ENCODE data around the gene DTD1. TPM values are rescaled to one million over a fixed set of nuclear protein-coding genes. Genes with fewer than 3 reads are reported as not detected.

The DTD1 gene
- total RNA-seq, 1 donor, result 52.1 TPM

DNA sequence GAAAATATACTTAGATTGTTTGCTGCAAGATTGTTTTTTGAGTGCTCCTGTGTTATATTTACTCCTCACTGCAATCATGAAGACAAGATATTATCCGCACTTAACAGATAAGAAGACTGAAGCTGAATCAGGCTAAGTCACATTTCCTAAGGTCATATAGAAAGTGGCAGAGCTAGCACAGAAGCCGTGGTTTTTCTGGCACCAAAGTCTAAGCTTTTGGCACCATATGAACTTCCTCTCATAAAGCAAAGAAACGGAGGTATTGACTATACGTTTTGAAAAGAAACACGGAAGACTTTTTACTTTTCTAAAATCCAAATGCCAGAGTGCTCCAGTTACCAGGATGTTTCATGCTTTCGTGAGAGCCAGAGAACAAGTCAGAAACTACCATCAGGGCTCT lies 9.3 kb upstream of the DTD1 start:
- H3K9me3 ChIP-seq (ENCODE audit: low read depth, low read length), result no peaks in the 10 kb centered on the region
- no peaks in the 10 kb centered on the region for H4K20me1 ChIP-seq (ENCODE audit: insufficient read depth, low read length)
- TF ChIP-seq, protein P1, sequence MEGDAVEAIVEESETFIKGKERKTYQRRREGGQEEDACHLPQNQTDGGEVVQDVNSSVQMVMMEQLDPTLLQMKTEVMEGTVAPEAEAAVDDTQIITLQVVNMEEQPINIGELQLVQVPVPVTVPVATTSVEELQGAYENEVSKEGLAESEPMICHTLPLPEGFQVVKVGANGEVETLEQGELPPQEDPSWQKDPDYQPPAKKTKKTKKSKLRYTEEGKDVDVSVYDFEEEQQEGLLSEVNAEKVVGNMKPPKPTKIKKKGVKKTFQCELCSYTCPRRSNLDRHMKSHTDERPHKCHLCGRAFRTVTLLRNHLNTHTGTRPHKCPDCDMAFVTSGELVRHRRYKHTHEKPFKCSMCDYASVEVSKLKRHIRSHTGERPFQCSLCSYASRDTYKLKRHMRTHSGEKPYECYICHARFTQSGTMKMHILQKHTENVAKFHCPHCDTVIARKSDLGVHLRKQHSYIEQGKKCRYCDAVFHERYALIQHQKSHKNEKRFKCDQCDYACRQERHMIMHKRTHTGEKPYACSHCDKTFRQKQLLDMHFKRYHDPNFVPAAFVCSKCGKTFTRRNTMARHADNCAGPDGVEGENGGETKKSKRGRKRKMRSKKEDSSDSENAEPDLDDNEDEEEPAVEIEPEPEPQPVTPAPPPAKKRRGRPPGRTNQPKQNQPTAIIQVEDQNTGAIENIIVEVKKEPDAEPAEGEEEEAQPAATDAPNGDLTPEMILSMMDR (IDR thresholded peaks at IDR 0.05; ENCODE audit: extremely low read depth, low read depth, low read length), result no peak
- no peaks in the 10 kb centered on the region for H3K36me3 ChIP-seq (ENCODE audit: insufficient read depth, low read length)
- no peaks in the 10 kb centered on the region for H3K4me1 ChIP-seq (ENCODE audit: insufficient read depth, low read length)
- H3K4me2 ChIP-seq (ENCODE audit: insufficient read depth, low read length), result no peak overlapping the region
- DNase-seq (ENCODE audit: insufficient read length, low spot score, missing footprints), result no peak
- H3K27ac ChIP-seq (ENCODE audit: low read depth, low read length), result no peak overlapping the region
- no peak overlapping the region for H3K4me3 ChIP-seq (ENCODE audit: insufficient read depth, low read length)
- H3K27me3 ChIP-seq (ENCODE audit: insufficient read depth, low read length), result no peaks in the 10 kb centered on the region
- peak overlapping the region; percentile 68 for H2AFZ ChIP-seq (ENCODE audit: low read length)
- H3K79me2 ChIP-seq (ENCODE audit: insufficient read depth, low read length), result no peaks in the 10 kb centered on the region

DNA sequence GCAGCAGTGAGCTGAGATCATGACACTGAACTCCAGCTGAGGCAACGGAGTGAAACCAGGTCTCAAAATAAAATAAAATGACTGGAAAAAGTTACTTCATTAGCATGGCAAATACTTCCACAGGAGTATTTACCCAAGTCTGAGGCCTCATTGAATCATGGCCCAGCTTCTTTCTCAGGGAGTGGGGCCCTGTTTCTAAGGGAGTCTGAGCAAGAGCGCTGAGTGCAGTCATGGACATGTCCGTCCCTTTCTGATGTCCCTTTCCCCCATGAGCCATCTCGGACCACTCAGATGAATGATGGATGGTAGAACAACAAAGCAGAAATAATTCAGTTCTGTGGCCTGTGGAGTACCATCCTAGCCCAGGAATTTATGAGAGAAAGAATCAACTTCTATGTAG lies 7.8 kb upstream of the DTD1 start:
- H4K20me1 ChIP-seq (ENCODE audit: insufficient read depth, low read length), result no peaks in the 10 kb centered on the region
- no peaks in the 10 kb centered on the region for H3K4me1 ChIP-seq (ENCODE audit: insufficient read depth, low read length)
- no peak overlapping the region for H2AFZ ChIP-seq (ENCODE audit: low read length)
- H3K4me2 ChIP-seq (ENCODE audit: insufficient read depth, low read length), result no peak overlapping the region
- no peak for DNase-seq (ENCODE audit: insufficient read length, low spot score, missing footprints)
- no peak overlapping the region for H3K4me3 ChIP-seq (ENCODE audit: insufficient read depth, low read length)
- H3K27ac ChIP-seq (ENCODE audit: low read depth, low read length), result no peak overlapping the region
- no peaks in the 10 kb centered on the region for H3K36me3 ChIP-seq (ENCODE audit: insufficient read depth, low read length)
- H3K9me3 ChIP-seq (ENCODE audit: low read depth, low read length), result no peaks in the 10 kb centered on the region
- TF ChIP-seq, protein P1 (IDR thresholded peaks at IDR 0.05; ENCODE audit: extremely low read depth, low read depth, low read length), result no peak
- no peaks in the 10 kb centered on the region for H3K79me2 ChIP-seq (ENCODE audit: insufficient read depth, low read length)
- H3K27me3 ChIP-seq (ENCODE audit: insufficient read depth, low read length), result no peaks in the 10 kb centered on the region

DNA sequence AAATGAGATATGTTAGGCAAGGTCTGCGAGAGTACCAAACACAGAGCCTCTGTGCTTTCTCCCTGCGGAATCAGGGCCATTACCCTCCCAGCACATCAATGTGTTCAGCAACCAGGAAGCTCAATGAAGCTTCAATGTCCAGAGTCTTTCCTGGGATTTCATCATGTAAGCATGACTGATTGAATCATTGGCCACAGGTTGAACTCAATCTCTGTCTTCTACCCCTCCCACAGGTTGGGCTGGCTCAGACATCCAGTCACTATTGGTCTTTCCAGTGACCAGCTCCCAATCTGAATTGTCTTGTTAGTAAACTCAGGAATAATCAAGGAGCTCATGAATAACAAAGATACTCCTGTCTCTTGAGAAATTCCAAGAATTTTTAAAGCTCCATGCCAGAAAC lies 2.7 kb upstream of the DTD1 start:
- TF ChIP-seq, protein P1 (IDR thresholded peaks at IDR 0.05; ENCODE audit: extremely low read depth, low read depth, low read length), result no peak
- no peak overlapping the region for H3K27ac ChIP-seq (ENCODE audit: low read depth, low read length)

DNA sequence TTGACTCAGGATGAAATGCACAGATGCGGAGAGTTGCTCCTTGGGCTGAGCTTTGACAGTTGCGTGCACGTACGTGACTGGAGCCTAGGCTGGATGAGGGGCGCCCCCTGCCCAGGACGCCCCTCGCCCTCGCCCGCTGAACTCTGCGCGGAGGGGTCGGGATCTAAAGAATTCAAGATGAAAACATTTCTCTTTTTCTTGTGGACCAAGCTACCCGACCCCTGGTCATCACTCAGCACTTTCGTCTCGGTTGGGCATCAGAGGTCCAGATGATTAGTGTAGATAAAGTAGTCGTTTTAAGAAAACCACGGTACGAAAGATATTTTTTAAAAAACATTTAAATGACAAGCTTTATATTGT lies 700 bp downstream of the DTD1 start:
- H4K20me1 ChIP-seq (ENCODE audit: insufficient read depth, low read length), result no peaks in the 10 kb centered on the region
- no peaks in the 10 kb centered on the region for H3K36me3 ChIP-seq (ENCODE audit: insufficient read depth, low read length)
- DNase-seq (ENCODE audit: insufficient read length, low spot score, missing footprints), result no peak
- peaks cover 8% of the 10 kb centered on the region for H3K4me1 ChIP-seq (ENCODE audit: insufficient read depth, low read length)
- no peaks in the 10 kb centered on the region for H3K27me3 ChIP-seq (ENCODE audit: insufficient read depth, low read length)
- H2AFZ ChIP-seq (ENCODE audit: low read length), result peak overlapping the region; percentile 87
- H3K9me3 ChIP-seq (ENCODE audit: low read depth, low read length), result no peaks in the 10 kb centered on the region
- peak overlapping the region; percentile 95 for H3K4me2 ChIP-seq (ENCODE audit: insufficient read depth, low read length)
- TF ChIP-seq, protein P1 (IDR thresholded peaks at IDR 0.05; ENCODE audit: extremely low read depth, low read depth, low read length), result no peak
- peak overlapping the region; percentile 73 for H3K27ac ChIP-seq (ENCODE audit: low read depth, low read length)
- H3K79me2 ChIP-seq (ENCODE audit: insufficient read depth, low read length), result peaks cover 36% of the 10 kb centered on the region
- peak overlapping the region; percentile 90 for H3K4me3 ChIP-seq (ENCODE audit: insufficient read depth, low read length)

More for the DNA sequence above, 2.7 kb upstream of the DTD1 start:
- H3K4me3 ChIP-seq (ENCODE audit: insufficient read depth, low read length), result no peak overlapping the region
- H3K36me3 ChIP-seq (ENCODE audit: insufficient read depth, low read length), result no peaks in the 10 kb centered on the region
- H3K4me1 ChIP-seq (ENCODE audit: insufficient read depth, low read length), result peaks cover 8% of the 10 kb centered on the region
- no peaks in the 10 kb centered on the region for H3K27me3 ChIP-seq (ENCODE audit: insufficient read depth, low read length)
- peaks cover 10% of the 10 kb centered on the region for H3K79me2 ChIP-seq (ENCODE audit: insufficient read depth, low read length)
- H3K9me3 ChIP-seq (ENCODE audit: low read depth, low read length), result no peaks in the 10 kb centered on the region
- no peak for DNase-seq (ENCODE audit: insufficient read length, low spot score, missing footprints)
- no peak overlapping the region for H2AFZ ChIP-seq (ENCODE audit: low read length)
- no peaks in the 10 kb centered on the region for H4K20me1 ChIP-seq (ENCODE audit: insufficient read depth, low read length)
- H3K4me2 ChIP-seq (ENCODE audit: insufficient read depth, low read length), result no peak overlapping the region
